BLaER1 (cell line): ENCODE results near the gene UHMK1.
A peak's percentile ranks its signal among the peaks of the same experiment; 100 is the strongest.

Experiments used
- H3K27ac ChIP-seq: shearing (Covaris generic); formaldehyde crosslinking; 2 replicates; pipeline ENCODE4 v1.8.1; 2022
- H3K27me3 ChIP-seq: shearing (Covaris generic); formaldehyde crosslinking; 2 replicates; pipeline ENCODE4 v1.8.1; 2022
- H3K36me3 ChIP-seq: shearing (Covaris generic); formaldehyde crosslinking; 2 replicates; pipeline ENCODE4 v1.8.1; 2022
- H3K4me1 ChIP-seq: shearing (Covaris generic); formaldehyde crosslinking; 2 replicates; pipeline ENCODE4 v1.8.1; 2022
- H3K4me2 ChIP-seq: shearing (Covaris generic); formaldehyde crosslinking; 2 replicates; pipeline ENCODE4 v1.8.1; 2022
- H3K4me3 ChIP-seq: shearing (Covaris generic); formaldehyde crosslinking; 2 replicates; pipeline ENCODE4 v1.8.1; 2022
- H3K9ac ChIP-seq: shearing (Covaris generic); formaldehyde crosslinking; 2 replicates; pipeline ENCODE4 v1.8.1; 2022
- H3K9me3 ChIP-seq: shearing (Covaris generic); formaldehyde crosslinking; 2 replicates; pipeline ENCODE4 v1.8.1; 2022
- H4K20me1 ChIP-seq: shearing (Covaris generic); formaldehyde crosslinking; 2 replicates; pipeline ENCODE4 v1.8.1; 2022
- Cebpa-rat ChIP-seq: shearing (Covaris generic); IDR thresholded peaks from 2 replicates; pipeline ENCODE4 v1.8.1; 2022

Gene UHMK1

DNA sequence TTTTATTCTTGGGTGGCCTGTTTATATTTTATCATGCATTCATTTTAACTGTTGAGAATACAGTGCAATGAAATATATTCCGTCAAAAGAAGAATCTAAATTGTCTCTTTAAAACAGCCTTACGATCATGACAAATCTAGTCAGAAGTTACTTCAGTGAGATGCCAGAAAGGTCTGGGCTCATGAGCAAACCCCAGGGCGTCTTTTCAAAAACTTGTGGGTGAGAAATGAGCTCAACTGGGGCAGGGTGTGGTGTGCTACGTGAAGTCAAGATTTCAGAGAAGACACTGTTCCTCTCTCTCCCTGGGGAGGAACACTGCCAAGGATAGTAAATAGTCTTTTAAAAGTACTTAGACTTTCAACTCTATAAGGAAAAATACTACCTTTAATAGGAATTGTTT, 50.6 kb downstream of the UHMK1 start:
- no peak overlapping the region for H3K4me3 ChIP-seq
- H3K27me3 ChIP-seq: no peaks in the 10 kb centered on the region
- no peak for TF ChIP-seq Cebpa-rat
- 0 out of 2 replicates have a peak, but pooled peaks cover 6% of the 10 kb centered on the region for H3K4me1 ChIP-seq
- no peak overlapping the region for H3K4me2 ChIP-seq
- no peak overlapping the region for H3K27ac ChIP-seq
- H3K9ac ChIP-seq: no peak overlapping the region
- peaks cover 9% of the 10 kb centered on the region for H3K9me3 ChIP-seq
- no peaks in the 10 kb centered on the region for H4K20me1 ChIP-seq
- no peaks in the 10 kb centered on the region for H3K36me3 ChIP-seq

DNA sequence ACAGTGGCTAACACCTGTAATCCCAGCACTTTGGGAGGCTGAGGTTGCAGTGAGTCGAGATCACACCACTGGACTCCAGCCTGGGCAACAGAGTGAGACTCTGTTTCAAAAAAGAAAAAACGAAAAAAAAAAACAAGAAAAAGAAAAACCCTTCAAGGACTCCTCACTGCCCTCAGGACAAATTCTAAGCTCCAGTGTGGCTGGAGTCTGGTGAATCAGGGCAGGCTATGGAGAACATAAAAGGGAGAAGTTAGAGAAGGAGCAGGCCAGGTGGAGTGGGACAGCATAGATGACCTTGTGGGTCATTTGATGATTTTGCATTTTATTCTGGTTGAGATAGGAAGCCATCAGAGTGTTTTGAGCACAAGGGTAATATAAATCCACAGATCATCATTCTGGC, 51.4 kb downstream of the UHMK1 start:
- Histone ChIP-seq H3K9me3 (peaks cover 5% of the 10 kb centered on the region; the same call in 1 of the 2 replicates), H3K9ac (no peak overlapping the region), H3K36me3 (no peaks in the 10 kb centered on the region), H3K27me3 (no peaks in the 10 kb centered on the region), H4K20me1 (no peaks in the 10 kb centered on the region), H3K4me3 (no peak overlapping the region), H3K4me1 (0 out of 2 replicates have a peak, but pooled peaks cover 6% of the 10 kb centered on the region), H3K4me2 (no peak overlapping the region), H3K27ac (no peak overlapping the region)
- no peak for TF ChIP-seq Cebpa-rat

DNA sequence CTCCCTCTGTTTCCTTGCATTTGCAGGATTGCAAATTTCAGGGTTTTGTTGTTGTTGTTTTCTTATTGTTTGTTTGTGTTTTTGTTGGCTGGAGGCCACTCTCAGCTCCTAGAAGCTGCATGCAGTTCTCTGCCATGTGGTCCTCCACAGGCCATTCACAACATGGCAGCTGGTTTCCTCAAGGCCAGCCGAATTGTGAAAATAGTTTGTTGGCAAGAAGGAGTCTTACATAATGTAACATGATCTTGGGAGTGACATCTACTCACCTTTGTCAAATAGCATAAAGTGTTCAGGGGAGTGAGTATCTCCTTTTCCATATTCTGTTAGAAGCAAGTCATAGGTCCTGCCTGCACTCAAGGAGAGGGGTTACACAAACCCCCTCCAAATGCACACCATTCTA, 53.3 kb downstream of the UHMK1 start:
- no peaks in the 10 kb centered on the region for H4K20me1 ChIP-seq
- H3K36me3 ChIP-seq: no peaks in the 10 kb centered on the region
- no peak overlapping the region for H3K4me3 ChIP-seq
- no peak overlapping the region for H3K9ac ChIP-seq
- no peaks in the 10 kb centered on the region for H3K9me3 ChIP-seq
- TF ChIP-seq Cebpa-rat: no peak
- no peaks in the 10 kb centered on the region for H3K27me3 ChIP-seq
- no peak overlapping the region for H3K27ac ChIP-seq
- no peaks in the 10 kb centered on the region for H3K4me1 ChIP-seq
- no peak overlapping the region for H3K4me2 ChIP-seq

DNA sequence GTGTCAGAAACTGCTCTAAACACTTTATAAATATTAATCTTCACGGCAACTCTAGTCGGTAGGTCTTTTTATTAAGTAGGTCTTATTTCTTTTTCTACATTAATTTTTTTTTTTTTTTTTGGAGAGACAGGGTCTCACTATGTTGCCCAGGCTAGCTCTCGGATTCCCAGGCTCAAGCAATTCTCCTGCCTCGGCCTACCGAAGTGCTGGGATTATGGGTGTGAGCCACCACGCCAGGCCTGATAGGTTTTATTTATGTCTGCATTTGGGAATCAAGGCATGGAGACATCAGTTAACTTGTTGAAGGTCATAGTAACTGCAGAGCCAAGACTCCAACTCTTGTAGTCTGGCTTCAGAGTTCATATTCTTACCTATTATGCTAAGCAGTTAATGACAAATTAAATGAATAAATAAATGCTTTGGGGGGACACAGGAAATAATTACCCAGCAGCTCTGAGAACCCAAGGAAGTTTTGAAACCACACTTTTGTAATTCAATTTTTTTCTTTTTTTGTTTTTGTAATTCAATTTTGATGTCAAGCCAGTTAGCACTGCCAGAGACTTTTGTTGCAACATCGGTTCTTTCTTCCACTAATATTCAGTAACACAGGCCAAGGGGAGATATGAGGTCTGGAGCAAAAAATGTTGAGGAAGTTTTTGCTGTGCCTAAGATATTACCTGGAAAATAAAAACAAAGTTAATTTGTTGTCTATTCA, 54.5 kb downstream of the UHMK1 start:
- H3K27me3 ChIP-seq: no peaks in the 10 kb centered on the region
- no peak overlapping the region for H3K9ac ChIP-seq
- H4K20me1 ChIP-seq: no peaks in the 10 kb centered on the region
- no peak overlapping the region for H3K4me2 ChIP-seq
- no peak overlapping the region for H3K4me3 ChIP-seq
- no peaks in the 10 kb centered on the region for H3K4me1 ChIP-seq
- TF ChIP-seq Cebpa-rat: no peak
- no peaks in the 10 kb centered on the region for H3K36me3 ChIP-seq
- H3K9me3 ChIP-seq: no peaks in the 10 kb centered on the region
- H3K27ac ChIP-seq: no peak overlapping the region

DNA sequence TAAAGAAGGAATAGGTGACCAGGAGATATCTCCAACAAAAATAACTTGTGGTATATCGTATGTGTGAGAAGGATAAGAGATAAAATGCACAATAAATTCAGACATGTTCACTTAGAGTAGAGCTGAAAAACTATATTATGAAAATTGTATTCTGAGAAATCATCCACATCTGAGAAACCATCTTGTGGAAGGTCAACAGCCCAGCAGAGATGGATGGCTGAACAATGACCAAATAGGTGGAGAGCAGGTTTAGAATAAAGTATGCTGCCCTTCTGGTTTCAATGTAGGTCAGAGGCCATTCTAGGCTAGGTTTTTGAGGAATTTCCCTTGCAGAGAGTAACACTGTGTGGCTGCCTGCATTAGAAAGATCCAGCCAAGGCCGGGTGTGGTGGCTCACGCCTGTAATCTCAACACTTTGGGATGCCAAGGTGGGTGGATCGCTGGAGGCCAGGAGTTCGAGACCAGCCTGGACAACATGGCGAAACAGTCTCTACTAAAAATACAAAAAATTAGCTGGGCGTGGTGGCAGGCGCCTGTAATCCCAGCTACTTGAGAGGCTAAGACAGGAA, 55.1 kb downstream of the UHMK1 start:
- Histone ChIP-seq H3K36me3 (no peaks in the 10 kb centered on the region), H3K4me2 (no peak overlapping the region), H3K4me1 (no peaks in the 10 kb centered on the region), H3K9ac (no peak overlapping the region), H3K9me3 (no peaks in the 10 kb centered on the region), H4K20me1 (no peaks in the 10 kb centered on the region), H3K27me3 (no peaks in the 10 kb centered on the region), H3K27ac (no peak overlapping the region), H3K4me3 (no peak overlapping the region)
- no peak for TF ChIP-seq Cebpa-rat

DNA sequence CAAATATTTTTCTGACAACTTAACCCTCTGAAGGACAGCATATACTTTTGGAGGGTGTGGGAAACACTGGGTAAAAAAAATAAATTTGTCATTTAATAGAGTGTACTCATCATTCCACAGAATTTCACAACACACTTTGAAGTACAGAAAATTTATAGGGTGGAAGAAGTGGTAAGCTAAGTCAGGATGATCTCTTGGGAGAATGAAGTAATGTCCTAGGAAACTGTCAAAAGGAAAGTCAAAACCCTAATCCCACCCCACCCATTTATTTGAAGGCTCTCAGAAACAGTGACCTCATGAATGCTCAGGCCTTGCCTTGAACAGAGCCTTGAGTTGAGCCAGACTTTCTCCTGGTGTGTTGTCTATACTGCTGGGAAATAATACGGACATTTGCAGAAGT, 56.6 kb downstream of the UHMK1 start:
- TF ChIP-seq Cebpa-rat: no peak
- Histone ChIP-seq H3K9ac (no peak overlapping the region), H3K4me2 (no peak overlapping the region), H3K27ac (no peak overlapping the region), H3K36me3 (no peaks in the 10 kb centered on the region), H3K4me3 (no peak overlapping the region), H4K20me1 (no peaks in the 10 kb centered on the region), H3K4me1 (no peaks in the 10 kb centered on the region), H3K9me3 (no peaks in the 10 kb centered on the region), H3K27me3 (no peaks in the 10 kb centered on the region)

DNA sequence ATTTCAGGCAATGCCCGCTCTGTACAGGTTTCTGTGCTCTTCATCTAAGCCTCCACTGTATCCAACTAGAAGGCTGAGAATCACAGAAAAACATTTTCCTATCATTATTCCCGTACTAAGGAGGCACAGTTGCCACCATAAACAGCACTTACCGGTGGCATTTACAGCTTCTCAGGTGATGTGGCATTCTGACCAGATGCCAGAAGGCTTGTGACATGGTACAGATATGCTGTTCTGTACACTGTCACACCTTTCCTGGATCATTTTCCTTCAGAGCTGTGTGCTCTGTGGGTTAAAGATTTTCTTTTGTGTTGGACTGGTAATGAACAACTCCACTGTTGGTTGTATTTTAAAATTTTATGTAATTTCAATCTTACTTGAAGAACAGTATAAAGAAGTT, 59.9 kb downstream of the UHMK1 start:
- no peaks in the 10 kb centered on the region for H4K20me1 ChIP-seq
- no peak for TF ChIP-seq Cebpa-rat

DNA sequence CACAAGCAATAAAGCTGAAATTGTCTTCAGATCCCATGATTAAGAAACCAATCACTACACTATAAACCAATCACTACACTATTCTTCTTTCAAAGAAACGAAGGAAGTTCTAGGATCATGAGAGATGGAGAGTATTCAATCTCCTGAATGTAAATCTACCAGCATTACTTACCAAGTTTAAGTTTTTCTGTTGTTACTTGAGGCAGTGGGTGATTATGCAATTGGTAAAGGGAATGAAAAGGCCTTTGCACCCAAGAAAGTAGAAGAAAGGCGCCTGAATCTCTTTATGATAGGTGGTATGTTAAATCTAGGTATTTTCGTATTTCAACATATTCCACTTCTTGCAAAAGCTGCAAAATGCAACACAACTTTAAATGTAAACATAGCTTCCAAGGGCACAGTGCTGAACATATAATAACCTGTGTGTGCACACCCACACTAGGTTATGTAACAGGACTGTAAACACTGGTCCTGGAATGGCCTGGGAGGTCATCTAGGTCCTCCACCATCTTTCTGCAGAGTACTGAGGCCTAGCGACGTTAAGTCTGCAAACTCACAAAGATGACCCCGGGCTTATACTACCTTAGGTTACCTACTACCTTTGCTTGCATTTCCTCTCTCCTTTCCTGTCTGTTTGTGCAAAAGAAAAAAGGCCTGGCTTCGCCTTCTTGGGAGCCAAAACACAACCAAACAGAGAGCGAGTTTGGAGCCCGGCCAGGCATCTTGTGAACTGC, 62.9 kb downstream of the UHMK1 start:
- H3K4me1 ChIP-seq: peaks cover 16% of the 10 kb centered on the region
- H3K4me3 ChIP-seq: peak overlapping the region; percentile 92
- H3K4me2 ChIP-seq: peak overlapping the region; percentile 73
- H3K9me3 ChIP-seq: no peaks in the 10 kb centered on the region
- H3K27ac ChIP-seq: peak overlapping the region; percentile 50; the same call in 1 of the 2 replicates
- TF ChIP-seq Cebpa-rat: no peak
- H3K9ac ChIP-seq: peak overlapping the region; percentile 91
- no peaks in the 10 kb centered on the region; the same call in 1 of the 2 replicates for H4K20me1 ChIP-seq
- no peaks in the 10 kb centered on the region for H3K27me3 ChIP-seq
- H3K36me3 ChIP-seq: no peaks in the 10 kb centered on the region

More for the DNA sequence above, 59.9 kb downstream of the UHMK1 start:
- no peak overlapping the region for H3K4me3 ChIP-seq
- no peak overlapping the region for H3K9ac ChIP-seq
- peaks cover 10% of the 10 kb centered on the region for H3K4me1 ChIP-seq
- H3K36me3 ChIP-seq: no peaks in the 10 kb centered on the region
- no peak overlapping the region for H3K27ac ChIP-seq
- H3K27me3 ChIP-seq: no peaks in the 10 kb centered on the region
- no peak overlapping the region for H3K4me2 ChIP-seq
- H3K9me3 ChIP-seq: no peaks in the 10 kb centered on the region

DNA sequence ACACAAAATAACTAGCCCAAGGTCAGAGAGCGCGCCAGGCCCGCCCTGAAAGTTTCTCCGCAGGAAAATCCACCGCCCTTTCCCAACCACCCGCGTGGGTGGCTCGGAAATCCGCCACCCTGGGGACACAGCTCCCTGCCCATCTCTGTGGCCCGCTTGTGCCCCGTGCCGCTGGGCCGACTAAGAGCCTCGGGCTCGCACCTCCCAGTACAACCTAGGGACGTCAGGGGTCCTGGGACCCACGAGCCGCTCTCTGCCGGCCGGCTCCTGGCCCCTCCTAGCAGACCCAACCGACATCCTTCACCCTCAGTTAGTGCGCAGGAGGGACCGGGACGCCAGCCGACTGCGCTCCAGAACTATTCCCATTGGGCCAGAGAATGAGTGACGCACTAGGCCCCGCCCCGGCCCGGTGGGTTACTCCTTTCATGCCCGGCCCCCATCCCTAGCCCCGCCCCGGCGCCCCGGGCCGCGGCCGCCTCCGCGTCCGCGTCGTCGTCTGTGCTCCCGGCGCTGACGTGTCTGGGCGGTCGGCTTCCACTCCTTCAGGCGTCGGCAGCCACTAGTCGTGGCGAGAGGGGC, 63.5 kb downstream of the UHMK1 start:
- Histone ChIP-seq H3K9me3 (no peaks in the 10 kb centered on the region), H3K36me3 (peaks cover 3% of the 10 kb centered on the region; the same call in 1 of the 2 replicates), H3K9ac (peak overlapping the region; percentile 91), H4K20me1 (no peaks in the 10 kb centered on the region; the same call in 1 of the 2 replicates), H3K27ac (peak overlapping the region; percentile 86), H3K4me1 (peaks cover 16% of the 10 kb centered on the region), H3K4me2 (peak overlapping the region; percentile 95), H3K27me3 (no peaks in the 10 kb centered on the region), H3K4me3 (peak overlapping the region; percentile 92)
- TF ChIP-seq Cebpa-rat: no peak
